HepG2 (cell line): ENCODE data around the gene LORICRIN.

Experiments used
- ZNF780A ChIP-seq: sonication (generic); formaldehyde crosslinking; IDR thresholded peaks from 2 replicates; pipeline ENCODE4 v1.8.0; 2022; ENCODE audit warnings: mild to moderate bottlenecking, missing genetic modification reagents, moderate library complexity
- TF ChIP-seq, protein P1 (sequence below): sonication (generic); formaldehyde crosslinking; IDR thresholded peaks from 2 replicates; pipeline ENCODE4 v1.4.0; 2020; ENCODE audit warnings: mild to moderate bottlenecking, missing genetic modification reagents
- TF ChIP-seq, protein P2 (sequence below): sonication (generic); formaldehyde crosslinking; IDR thresholded peaks from one replicate; pipeline ENCODE4 v1.5.1; 2020; ENCODE audit warnings: mild to moderate bottlenecking, missing genetic modification reagents; ENCODE audit errors: not compliant biosample characterization

DNA sequence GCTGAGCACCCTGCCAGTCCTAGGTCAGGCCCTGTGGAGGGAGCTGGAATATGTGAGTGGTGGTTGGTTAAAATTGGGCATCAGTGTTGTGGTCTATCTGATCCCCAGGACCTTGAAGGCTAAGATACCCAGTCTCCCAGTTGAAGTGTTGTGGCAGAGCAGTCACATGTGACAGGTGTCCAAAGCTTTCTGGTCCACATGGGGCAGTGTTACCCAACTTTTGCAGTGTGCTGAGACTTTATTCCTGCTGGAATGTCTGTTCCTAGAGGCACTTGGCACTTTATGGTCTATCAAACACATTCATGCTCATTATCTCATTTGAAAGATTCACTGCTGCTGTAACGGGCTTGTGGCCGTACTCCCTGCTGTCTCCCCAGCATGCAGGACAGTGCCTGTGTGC, 21.0 kb upstream of the LORICRIN start:
- TF ChIP-seq, protein P1, sequence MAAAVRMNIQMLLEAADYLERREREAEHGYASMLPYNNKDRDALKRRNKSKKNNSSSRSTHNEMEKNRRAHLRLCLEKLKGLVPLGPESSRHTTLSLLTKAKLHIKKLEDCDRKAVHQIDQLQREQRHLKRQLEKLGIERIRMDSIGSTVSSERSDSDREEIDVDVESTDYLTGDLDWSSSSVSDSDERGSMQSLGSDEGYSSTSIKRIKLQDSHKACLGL (CRISPR knock-in tag) = no peak
- TF ChIP-seq, protein P2, sequence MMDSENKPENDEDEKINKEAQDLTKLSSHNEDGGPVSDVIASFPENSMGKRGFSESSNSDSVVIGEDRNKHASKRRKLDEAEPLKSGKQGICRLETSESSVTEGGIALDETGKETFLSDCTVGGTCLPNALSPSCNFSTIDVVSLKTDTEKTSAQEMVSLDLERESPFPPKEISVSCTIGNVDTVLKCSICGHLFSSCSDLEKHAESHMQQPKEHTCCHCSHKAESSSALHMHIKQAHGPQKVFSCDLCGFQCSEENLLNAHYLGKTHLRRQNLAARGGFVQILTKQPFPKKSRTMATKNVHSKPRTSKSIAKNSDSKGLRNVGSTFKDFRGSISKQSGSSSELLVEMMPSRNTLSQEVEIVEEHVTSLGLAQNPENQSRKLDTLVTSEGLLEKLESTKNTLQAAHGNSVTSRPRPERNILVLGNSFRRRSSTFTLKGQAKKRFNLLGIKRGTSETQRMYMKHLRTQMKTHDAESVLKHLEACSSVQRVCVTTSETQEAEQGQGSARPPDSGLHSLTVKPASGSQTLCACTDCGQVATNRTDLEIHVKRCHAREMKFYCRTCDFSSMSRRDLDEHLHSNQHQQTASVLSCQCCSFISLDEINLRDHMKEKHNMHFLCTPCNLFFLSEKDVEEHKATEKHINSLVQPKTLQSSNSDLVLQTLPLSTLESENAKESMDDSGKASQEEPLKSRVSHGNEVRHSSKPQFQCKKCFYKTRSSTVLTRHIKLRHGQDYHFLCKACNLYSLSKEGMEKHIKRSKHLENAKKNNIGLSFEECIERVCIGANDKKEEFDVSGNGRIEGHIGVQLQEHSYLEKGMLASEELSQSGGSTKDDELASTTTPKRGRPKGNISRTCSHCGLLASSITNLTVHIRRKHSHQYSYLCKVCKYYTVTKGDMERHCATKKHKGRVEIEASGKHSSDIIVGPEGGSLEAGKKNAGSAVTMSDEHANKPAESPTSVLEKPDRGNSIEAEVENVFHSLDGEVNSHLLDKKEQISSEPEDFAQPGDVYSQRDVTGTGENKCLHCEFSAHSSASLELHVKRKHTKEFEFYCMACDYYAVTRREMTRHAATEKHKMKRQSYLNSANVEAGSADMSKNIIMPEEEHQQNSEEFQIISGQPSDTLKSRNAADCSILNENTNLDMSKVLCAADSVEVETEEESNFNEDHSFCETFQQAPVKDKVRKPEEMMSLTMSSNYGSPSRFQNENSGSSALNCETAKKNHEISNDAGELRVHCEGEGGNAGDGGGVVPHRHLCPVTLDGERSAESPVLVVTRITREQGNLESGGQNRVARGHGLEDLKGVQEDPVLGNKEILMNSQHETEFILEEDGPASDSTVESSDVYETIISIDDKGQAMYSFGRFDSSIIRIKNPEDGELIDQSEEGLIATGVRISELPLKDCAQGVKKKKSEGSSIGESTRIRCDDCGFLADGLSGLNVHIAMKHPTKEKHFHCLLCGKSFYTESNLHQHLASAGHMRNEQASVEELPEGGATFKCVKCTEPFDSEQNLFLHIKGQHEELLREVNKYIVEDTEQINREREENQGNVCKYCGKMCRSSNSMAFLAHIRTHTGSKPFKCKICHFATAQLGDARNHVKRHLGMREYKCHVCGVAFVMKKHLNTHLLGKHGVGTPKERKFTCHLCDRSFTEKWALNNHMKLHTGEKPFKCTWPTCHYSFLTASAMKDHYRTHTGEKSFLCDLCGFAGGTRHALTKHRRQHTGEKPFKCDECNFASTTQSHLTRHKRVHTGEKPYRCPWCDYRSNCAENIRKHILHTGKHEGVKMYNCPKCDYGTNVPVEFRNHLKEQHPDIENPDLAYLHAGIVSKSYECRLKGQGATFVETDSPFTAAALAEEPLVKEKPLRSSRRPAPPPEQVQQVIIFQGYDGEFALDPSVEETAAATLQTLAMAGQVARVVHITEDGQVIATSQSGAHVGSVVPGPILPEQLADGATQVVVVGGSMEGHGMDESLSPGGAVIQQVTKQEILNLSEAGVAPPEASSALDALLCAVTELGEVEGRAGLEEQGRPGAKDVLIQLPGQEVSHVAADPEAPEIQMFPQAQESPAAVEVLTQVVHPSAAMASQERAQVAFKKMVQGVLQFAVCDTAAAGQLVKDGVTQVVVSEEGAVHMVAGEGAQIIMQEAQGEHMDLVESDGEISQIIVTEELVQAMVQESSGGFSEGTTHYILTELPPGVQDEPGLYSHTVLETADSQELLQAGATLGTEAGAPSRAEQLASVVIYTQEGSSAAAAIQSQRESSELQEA (CRISPR knock-in tag) = no peak
- no peak for TF ChIP-seq ZNF780A
